Kidney epithelial cell (primary cell): ENCODE measurements around the gene MEF2C. TPM values are rescaled to one million over a fixed set of nuclear protein-coding genes. Genes with fewer than 3 reads are reported as not detected.

ENCODE experiments used
- DNase-seq: peaks from one replicate; pipeline ENCODE4 v3.0.0-alpha.2; 2010; ENCODE audit warnings: low read depth
- H3K27me3 ChIP-seq: 2 replicates; pipeline ENCODE4 v1.6.0; 2011; ENCODE audit warnings: low read length; ENCODE audit not compliant: control insufficient read depth, insufficient read depth
- H3K36me3 ChIP-seq: 2 replicates; pipeline ENCODE4 v1.5.1; 2011; ENCODE audit warnings: low read length; ENCODE audit not compliant: control insufficient read depth, insufficient read depth
- H3K4me3 ChIP-seq: 2 replicates; pipeline ENCODE4 v1.5.1; 2011; ENCODE audit warnings: low read depth, mild to moderate bottlenecking, control low read depth, low read length
- total RNA-seq: library from RNA; depleted of rRNA; stranded (reverse); fragments of >200 nt; gene quantifications from 2 replicates; pipeline ENCODE4 v1.2.3, GENCODE V29; 2015
- TF ChIP-seq, protein P1 (sequence below): IDR thresholded peaks from 2 replicates; pipeline ENCODE4 v1.5.1; 2011; ENCODE audit warnings: mild to moderate bottlenecking, moderate library complexity, low read length, control low read depth, inconsistent platforms; ENCODE audit not compliant: insufficient read depth, poor library complexity, severe bottlenecking

The MEF2C gene
- total RNA-seq, 1 donor from 2014 or later: 4.8 TPM

DNA sequence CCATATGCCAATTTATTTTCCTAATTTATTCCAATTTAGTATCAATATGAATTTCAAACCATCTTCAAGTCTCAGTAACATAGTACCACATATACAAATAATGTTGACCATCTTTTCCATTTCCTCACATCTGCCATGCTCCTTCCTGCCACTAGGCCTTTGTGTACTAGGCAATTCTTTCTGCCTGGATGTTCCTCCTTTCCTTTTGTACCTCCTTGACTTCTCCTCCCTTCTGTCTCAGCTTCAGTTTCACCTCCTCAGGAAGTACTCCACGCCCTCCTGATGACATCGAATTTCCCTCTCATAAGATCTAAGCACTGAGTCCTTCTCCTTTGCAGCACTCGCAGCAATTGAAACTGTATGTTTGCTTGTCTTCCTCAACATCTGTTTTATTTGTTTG lies 53.9 kb downstream of the MEF2C start:
- DNase-seq: no peak
- Histone ChIP-seq H3K4me3 (no peak overlapping the region), H3K36me3 (no peaks in the 10 kb centered on the region), H3K27me3 (no peaks in the 10 kb centered on the region)
- TF ChIP-seq, protein P1, sequence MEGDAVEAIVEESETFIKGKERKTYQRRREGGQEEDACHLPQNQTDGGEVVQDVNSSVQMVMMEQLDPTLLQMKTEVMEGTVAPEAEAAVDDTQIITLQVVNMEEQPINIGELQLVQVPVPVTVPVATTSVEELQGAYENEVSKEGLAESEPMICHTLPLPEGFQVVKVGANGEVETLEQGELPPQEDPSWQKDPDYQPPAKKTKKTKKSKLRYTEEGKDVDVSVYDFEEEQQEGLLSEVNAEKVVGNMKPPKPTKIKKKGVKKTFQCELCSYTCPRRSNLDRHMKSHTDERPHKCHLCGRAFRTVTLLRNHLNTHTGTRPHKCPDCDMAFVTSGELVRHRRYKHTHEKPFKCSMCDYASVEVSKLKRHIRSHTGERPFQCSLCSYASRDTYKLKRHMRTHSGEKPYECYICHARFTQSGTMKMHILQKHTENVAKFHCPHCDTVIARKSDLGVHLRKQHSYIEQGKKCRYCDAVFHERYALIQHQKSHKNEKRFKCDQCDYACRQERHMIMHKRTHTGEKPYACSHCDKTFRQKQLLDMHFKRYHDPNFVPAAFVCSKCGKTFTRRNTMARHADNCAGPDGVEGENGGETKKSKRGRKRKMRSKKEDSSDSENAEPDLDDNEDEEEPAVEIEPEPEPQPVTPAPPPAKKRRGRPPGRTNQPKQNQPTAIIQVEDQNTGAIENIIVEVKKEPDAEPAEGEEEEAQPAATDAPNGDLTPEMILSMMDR: peak; percentile 9

DNA sequence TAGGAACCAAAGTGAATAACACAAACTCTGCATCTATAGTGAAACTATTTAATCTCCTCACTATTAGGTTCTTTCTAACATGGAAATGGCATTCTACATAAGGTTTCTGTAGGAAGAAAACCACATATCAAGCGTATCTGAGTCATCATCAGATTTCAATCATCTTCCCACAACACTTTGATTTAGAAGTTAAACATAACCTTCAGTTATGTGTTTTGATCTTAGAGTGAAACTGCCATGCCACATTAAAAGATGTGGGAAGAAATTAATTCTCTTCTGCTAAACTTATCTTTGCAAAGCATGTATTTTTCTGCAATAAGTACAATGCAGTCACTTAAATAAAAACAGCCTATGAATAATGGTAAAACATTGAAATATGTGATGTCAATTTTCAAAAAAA lies 55.0 kb downstream of the MEF2C start:
- TF ChIP-seq, protein P1: no peak
- no peaks in the 10 kb centered on the region for H3K27me3 ChIP-seq
- H3K36me3 ChIP-seq: no peaks in the 10 kb centered on the region
- DNase-seq: no peak
- no peak overlapping the region for H3K4me3 ChIP-seq

DNA sequence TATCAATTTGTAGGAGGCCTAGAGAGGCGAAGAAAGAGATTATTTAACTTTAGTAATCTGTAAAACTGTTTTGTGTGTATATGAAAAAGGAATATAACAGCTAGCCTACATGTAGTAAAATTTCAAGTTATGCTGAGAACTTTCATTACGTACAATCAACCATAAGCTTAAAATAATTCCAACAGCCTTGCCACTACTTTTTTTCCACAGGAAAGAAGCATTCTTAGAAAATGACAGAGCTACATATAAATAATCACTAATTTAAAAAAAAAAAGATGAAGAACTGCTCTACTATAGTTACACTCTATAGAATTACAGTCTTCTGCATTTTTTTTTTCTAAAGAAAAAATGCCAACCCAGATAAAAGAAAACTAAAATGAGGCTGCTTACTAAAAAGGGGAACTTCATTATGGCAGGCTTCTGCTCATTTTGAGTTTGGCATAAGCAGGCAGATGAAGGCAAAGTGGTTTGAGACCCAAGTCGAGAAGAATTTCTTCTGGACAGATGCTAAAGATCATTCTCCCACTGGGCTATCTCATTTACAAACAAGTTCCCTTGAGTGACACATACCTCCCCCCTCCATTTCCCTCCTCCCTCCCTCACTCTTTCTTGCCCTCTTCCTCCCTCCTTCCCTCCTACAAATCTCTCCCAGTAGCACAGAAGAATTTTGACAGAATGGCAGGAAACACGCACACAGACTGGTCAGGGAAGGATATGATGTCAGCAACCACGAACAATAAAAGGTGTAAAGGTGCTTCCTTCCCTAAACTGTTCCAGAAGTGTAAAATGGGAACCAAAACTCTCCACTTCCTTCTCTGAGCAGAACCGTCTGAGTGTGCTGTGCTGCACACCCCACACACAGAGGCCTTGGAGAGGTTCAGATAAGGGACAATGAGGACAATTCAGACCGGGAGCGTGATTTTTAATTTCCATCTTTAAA lies 56.1 kb downstream of the MEF2C start:
- no peaks in the 10 kb centered on the region for H3K36me3 ChIP-seq
- peak; percentile 32 for DNase-seq
- H3K4me3 ChIP-seq: no peak overlapping the region
- no peaks in the 10 kb centered on the region for H3K27me3 ChIP-seq
- TF ChIP-seq, protein P1: no peak

DNA sequence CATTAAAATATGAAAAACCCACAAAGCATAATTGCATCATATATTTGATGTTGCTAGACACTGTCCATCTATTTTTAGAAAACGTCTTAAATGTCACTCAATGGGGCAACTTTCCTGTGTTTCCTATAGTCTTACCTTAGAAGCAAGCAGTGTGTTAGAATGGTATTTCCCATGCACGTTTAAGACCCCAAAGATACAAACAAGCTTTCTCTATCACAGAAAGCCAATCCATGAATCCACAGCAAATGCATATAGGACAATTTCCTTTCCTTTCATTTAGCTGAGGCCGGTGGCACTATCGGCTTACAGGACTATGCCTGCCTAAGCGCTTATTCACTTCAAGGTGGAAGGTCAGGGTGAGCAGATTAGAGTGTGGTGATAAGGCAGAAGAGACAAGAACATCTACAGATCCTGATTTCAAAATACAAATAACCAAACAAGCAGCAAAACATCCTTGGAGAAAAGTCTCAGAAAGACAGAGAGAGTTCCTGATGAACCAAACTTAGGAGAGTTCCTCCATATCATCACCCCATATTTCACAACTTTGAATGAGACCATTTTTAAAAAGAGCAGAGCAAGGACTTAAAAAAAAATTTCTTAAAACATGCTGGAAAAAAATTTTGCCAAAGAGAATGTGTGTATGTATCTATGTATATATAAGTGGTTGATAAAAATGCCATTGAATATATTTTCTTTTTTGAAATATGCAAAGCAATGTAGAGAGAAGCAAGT lies 57.2 kb downstream of the MEF2C start:
- no peaks in the 10 kb centered on the region for H3K27me3 ChIP-seq
- TF ChIP-seq, protein P1: no peak
- H3K36me3 ChIP-seq: no peaks in the 10 kb centered on the region
- H3K4me3 ChIP-seq: no peak overlapping the region
- no peak for DNase-seq

DNA sequence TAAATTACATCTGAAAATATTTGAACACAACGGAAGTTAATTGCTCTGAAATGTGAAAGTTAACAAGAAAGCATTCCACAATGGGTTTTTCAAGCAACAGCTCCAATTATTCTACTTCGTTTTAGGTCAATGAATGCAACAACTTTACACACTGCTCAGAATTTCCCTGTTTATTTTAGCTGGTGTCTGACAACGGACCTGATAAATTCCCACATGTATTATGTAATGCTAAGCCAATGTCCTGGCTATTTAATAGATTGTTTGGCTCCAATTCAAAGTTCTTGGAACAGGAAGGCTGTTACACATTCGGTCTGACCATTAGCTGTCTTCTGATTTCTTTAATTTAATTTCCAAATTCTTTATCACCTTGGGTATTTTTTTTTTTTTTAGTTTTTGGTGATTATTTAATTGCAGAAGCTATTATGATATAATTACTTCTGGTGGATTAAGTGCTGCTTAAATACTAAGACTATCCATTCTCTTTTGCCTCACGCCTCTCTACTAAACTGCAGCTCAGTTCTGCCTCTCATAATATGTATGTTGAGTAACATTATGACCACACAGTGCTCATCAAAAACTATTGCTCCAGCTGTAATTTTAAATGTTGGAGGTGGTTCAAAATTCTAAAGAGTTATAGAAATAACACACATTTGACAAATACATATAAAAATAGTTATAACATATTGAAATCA lies 57.9 kb downstream of the MEF2C start:
- TF ChIP-seq, protein P1: no peak
- H3K4me3 ChIP-seq: no peak overlapping the region
- H3K36me3 ChIP-seq: no peaks in the 10 kb centered on the region
- peak; percentile 47 for DNase-seq
- H3K27me3 ChIP-seq: no peaks in the 10 kb centered on the region
